Testis (tissue), 2 donors: Measurements from ENCODE around the gene CARS1.

Source experiments
- POLR2A ChIP-seq: fragments of 450-650 bp; IDR thresholded peaks from one replicate; pipeline ENCODE4 v1.6.1; 2017; ENCODE audit warnings: antibody characterized with exemption, mild to moderate bottlenecking, moderate library complexity
- TF ChIP-seq, protein P1 (sequence below), 3 experiments: fragments of 450-650 bp in 2 of 3; fragments of 200-600 bp in 1 of 3; sonication (generic) in 1 of 3; IDR thresholded peaks; one replicate each; pipeline ENCODE4 v1.5.1; 2016 to 2019; ENCODE audit warnings: antibody characterized with exemption in 3 of 3, mild to moderate bottlenecking in 2 of 3, moderate library complexity in 1 of 3

DNA sequence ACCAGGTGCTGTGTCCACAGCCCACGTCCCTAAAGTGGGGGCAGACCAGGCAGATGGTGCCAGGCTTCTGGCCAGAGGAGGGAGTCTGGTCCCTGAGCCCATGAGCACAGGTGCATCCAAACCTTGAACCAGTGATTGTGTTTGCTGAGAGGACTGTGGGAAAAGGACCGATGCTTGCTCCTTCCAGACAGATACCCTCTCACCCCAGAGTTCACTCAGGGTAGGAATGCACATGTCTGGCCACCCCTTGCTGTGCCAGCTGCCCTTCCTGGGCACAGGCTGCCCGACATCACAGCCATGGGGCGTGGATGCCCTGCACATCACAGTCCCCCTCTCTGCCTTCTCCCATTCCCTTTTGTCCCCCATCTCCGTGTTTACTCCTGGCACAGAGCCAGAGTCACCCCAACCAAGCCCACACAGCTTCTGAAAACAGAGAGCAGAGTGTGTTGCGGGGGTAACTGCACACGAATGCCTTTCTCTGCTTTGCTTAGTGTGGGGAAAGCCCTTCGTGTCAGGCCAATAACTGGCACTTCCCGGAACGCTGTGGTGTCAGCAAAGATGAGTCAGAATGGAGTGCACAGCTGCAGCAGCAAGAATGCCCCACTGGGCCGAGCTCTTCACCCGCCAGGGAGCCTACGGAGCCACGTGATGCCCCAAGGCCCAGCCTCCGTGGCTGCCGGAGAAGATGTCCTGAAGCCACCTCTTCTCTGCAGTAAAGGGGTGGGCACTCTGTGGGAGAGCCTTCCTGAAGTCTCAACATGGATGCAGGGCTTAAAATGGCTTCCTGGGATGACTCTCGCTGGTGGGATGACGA lies 7.6 kb downstream of the CARS1 start:
- TF ChIP-seq POLR2A, result no peak
- TF ChIP-seq, protein P1, sequence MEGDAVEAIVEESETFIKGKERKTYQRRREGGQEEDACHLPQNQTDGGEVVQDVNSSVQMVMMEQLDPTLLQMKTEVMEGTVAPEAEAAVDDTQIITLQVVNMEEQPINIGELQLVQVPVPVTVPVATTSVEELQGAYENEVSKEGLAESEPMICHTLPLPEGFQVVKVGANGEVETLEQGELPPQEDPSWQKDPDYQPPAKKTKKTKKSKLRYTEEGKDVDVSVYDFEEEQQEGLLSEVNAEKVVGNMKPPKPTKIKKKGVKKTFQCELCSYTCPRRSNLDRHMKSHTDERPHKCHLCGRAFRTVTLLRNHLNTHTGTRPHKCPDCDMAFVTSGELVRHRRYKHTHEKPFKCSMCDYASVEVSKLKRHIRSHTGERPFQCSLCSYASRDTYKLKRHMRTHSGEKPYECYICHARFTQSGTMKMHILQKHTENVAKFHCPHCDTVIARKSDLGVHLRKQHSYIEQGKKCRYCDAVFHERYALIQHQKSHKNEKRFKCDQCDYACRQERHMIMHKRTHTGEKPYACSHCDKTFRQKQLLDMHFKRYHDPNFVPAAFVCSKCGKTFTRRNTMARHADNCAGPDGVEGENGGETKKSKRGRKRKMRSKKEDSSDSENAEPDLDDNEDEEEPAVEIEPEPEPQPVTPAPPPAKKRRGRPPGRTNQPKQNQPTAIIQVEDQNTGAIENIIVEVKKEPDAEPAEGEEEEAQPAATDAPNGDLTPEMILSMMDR (IDR thresholded peaks at IDR 0.05), result no peak
